ENCODE data around the gene CMSS1. TPM values are rescaled to one million over a fixed set of nuclear protein-coding genes. Genes with fewer than 3 reads are reported as not detected.

The CMSS1 gene
- total RNA-seq, 1 experiment from 2014 or later: 64.1 TPM

GRCh38 chr3:100057716-100058575, 240.3 kb downstream of the CMSS1 start:
- Histone ChIP-seq H3K27me3 (ENCODE audit: insufficient read depth, low read length) (no peaks in the 10 kb centered on the region), H3K4me1 (ENCODE audit: control insufficient read depth in 1 of 2, insufficient read depth in 2 of 2, low read length in 2 of 2) (no peaks in the 10 kb centered on the region), H4K20me1 (ENCODE audit: insufficient read depth) (no peaks in the 10 kb centered on the region; the same call in 1 of the 2 replicates), H3K9me2 (ENCODE audit: insufficient read depth) (no peaks in the 10 kb centered on the region), H3K36me3 (ENCODE audit: control insufficient read depth in 1 of 2, insufficient read depth in 2 of 2, low read length in 2 of 2) (no peaks in the 10 kb centered on the region), H3K79me2 (ENCODE audit: insufficient read depth, low read length) (no peaks in the 10 kb centered on the region), H2AFZ (ENCODE audit: low read depth, low read length, poor library complexity, severe bottlenecking) (no peak overlapping the region), H3K4me2 (ENCODE audit: low read length) (no peak overlapping the region), H3K27ac (ENCODE audit: low read depth, low read length) (no peak overlapping the region), H3K9ac (ENCODE audit: low read length) (no peak overlapping the region), H3K4me3 (replicated peaks in 1 of 2; ENCODE audit: low read depth in 1 of 2, low read length in 2 of 2) (no peak overlapping the region), H3K9me3 (ENCODE audit: control insufficient read depth in 1 of 2, insufficient read depth in 1 of 2, low read depth in 1 of 2, low read length in 2 of 2) (no peaks in the 10 kb centered on the region)
- ATAC-seq (no peak), DNase-seq (ENCODE audit: low read depth, low spot score) (no peak)
- RAD21 ChIA-PET (ENCODE audit: low non-redundant PET in 1 of 2, low total read pairs in 2 of 2, uncharacterized antibody in 2 of 2, unreplicated experiment in 2 of 2): no interaction called here
- no peak for TF ChIP-seq CTCF (IDR thresholded peaks at IDR 0.05 in 2 of 3, conservative IDR thresholded peaks at IDR 0.05 in 1 of 3; ENCODE audit: borderline replicate concordance in 1 of 3, insufficient read depth in 1 of 3, low read depth in 2 of 3, low read length in 2 of 3)
- TF ChIP-seq, protein P1, sequence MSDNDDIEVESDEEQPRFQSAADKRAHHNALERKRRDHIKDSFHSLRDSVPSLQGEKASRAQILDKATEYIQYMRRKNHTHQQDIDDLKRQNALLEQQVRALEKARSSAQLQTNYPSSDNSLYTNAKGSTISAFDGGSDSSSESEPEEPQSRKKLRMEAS (IDR thresholded peaks at IDR 0.05): no peak
- TF ChIP-seq, protein P2, sequence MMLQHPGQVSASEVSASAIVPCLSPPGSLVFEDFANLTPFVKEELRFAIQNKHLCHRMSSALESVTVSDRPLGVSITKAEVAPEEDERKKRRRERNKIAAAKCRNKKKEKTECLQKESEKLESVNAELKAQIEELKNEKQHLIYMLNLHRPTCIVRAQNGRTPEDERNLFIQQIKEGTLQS (IDR thresholded peaks at IDR 0.05): no peak
- no peak for TF ChIP-seq SRF (IDR thresholded peaks at IDR 0.05; ENCODE audit: low read depth)
- no peak for TF ChIP-seq ELF1 (IDR thresholded peaks at IDR 0.05; ENCODE audit: borderline replicate concordance, low read depth)
- TF ChIP-seq ZFX (IDR thresholded peaks at IDR 0.05): no peak
- TF ChIP-seq SP1 (IDR thresholded peaks at IDR 0.05; ENCODE audit: low read depth): no peak
- TF ChIP-seq REST (IDR thresholded peaks at IDR 0.05; ENCODE audit: low read depth): no peak
- no peak for TF ChIP-seq POLR2AphosphoS5 (IDR thresholded peaks at IDR 0.05; ENCODE audit: low read depth, low read length)
- no peak for TF ChIP-seq RAD21 (IDR thresholded peaks at IDR 0.05; ENCODE audit: low read depth)
- intact Hi-C loops (cut with micrococcal nuclease): no loop called here
- POLR2A ChIA-PET: interaction anchor here (1.2 kb wide), 1 partner anchor 32 kb away, joined by 3 read pairs; no protein-coding TSS in a partner anchor
- CTCF ChIA-PET: no interaction called here
- no TSS peak for BruUV-seq (replicated peaks)
